CD14-positive monocyte (primary cell): Measurements from ENCODE around the gene RAB12. TPM values are rescaled to one million over a fixed set of nuclear protein-coding genes. Genes with fewer than 3 reads are reported as not detected.
A peak's percentile ranks its signal among the peaks of the same experiment; 100 is the strongest.

ENCODE experiments used
- DNase-seq, 3 donors: peaks; one replicate each; pipeline ENCODE4 v3.0.0-alpha.2; 2011 to 2022
- H2AFZ ChIP-seq: 2 replicates; pipeline ENCODE4 v1.6.0; 2012; ENCODE audit warnings: mild to moderate bottlenecking, low read depth, low read length, inconsistent platforms; ENCODE audit not compliant: insufficient read depth, poor library complexity, severe bottlenecking
- H3K27ac ChIP-seq, 2 donors: 1 replicate in 1 of 2; 2 replicates in 1 of 2; pipeline ENCODE4 v1.5.1; 2012 to 2013; ENCODE audit warnings: low read length in 2 of 2, control low read depth in 1 of 2, inconsistent platforms in 1 of 2, low read depth in 1 of 2, mild to moderate bottlenecking in 1 of 2
- H3K27me3 ChIP-seq, 2 donors: one replicate each; pipeline versions ENCODE4 v1.6.0 to v1.6.1; 2011 to 2013; ENCODE audit warnings: low read length in 2 of 2; ENCODE audit not compliant: control insufficient read depth in 2 of 2, insufficient read depth in 2 of 2
- H3K36me3 ChIP-seq, 2 donors: replicated peaks in 1 of 2; 1 replicate in 1 of 2; 2 replicates in 1 of 2; pipeline versions ENCODE4 v1.5.1 to v1.6.1; 2012 to 2013; ENCODE audit warnings: low read length in 2 of 2, control low read depth in 1 of 2, inconsistent platforms in 1 of 2, mild to moderate bottlenecking in 1 of 2; ENCODE audit not compliant: insufficient read depth in 2 of 2, control insufficient read depth in 1 of 2
- H3K4me1 ChIP-seq, 2 donors: 1 replicate in 1 of 2; 2 replicates in 1 of 2; pipeline versions ENCODE4 v1.5.1 to v1.6.1; 2012 to 2013; ENCODE audit warnings: low read length in 2 of 2, control low read depth in 1 of 2, inconsistent platforms in 1 of 2, mild to moderate bottlenecking in 1 of 2, moderate library complexity in 1 of 2; ENCODE audit not compliant: insufficient read depth in 2 of 2, control insufficient read depth in 1 of 2
- H3K4me2 ChIP-seq: replicated peaks from 2 replicates; pipeline ENCODE3; 2012; ENCODE audit warnings: low read length, moderate library complexity, mild to moderate bottlenecking; ENCODE audit not compliant: poor library complexity, severe bottlenecking; ENCODE audit errors: extremely low read depth
- H3K4me3 ChIP-seq, 3 experiments: fragments of 200-600 bp in 1 of 3; sonication (generic) in 1 of 3; replicated peaks in 1 of 3; 1 replicate in 2 of 3; 2 replicates in 1 of 3; pipeline ENCODE4 v1.5.1; 2011 to 2013; ENCODE audit warnings: low read length in 3 of 3, mild to moderate bottlenecking in 3 of 3, control low read depth in 2 of 3, low read depth in 2 of 3, inconsistent platforms in 1 of 3, moderate library complexity in 1 of 3
- H3K79me2 ChIP-seq: 2 replicates; pipeline ENCODE4 v1.6.0; 2012; ENCODE audit warnings: mild to moderate bottlenecking, control low read depth, inconsistent platforms, low read length, moderate library complexity; ENCODE audit not compliant: insufficient read depth
- H3K9ac ChIP-seq: 2 replicates; pipeline ENCODE4 v1.6.0; 2017; ENCODE audit warnings: low read length, mild to moderate bottlenecking; ENCODE audit not compliant: insufficient read depth, poor library complexity, severe bottlenecking
- H3K9me3 ChIP-seq, 2 donors: replicated peaks in 1 of 2; 1 replicate in 1 of 2; 2 replicates in 1 of 2; pipeline versions ENCODE4 v1.5.1 to v1.6.1; 2012 to 2013; ENCODE audit warnings: low read length in 2 of 2, control low read depth in 1 of 2; ENCODE audit not compliant: control insufficient read depth in 1 of 2, insufficient read depth in 1 of 2
- H4K20me1 ChIP-seq: 2 replicates; pipeline ENCODE4 v1.6.0; 2012; ENCODE audit warnings: mild to moderate bottlenecking, low read length, control low read depth, moderate library complexity; ENCODE audit not compliant: insufficient read depth
- H3K27ac Mint-ChIP-seq, 7 donors: one replicate each; pipeline ENCODE4 v1.8.0; 2020; ENCODE audit warnings: mild to moderate bottlenecking in 7 of 7, mixed read lengths in 7 of 7, moderate library complexity in 6 of 7, inconsistent platforms in 2 of 7
- H3K27me3 Mint-ChIP-seq, 3 donors: one replicate each; pipeline ENCODE4 v1.8.0; 2021 to 2022; ENCODE audit warnings: low read depth in 3 of 3, mild to moderate bottlenecking in 3 of 3, mixed read lengths in 3 of 3, moderate library complexity in 3 of 3, inconsistent platforms in 1 of 3
- H3K36me3 Mint-ChIP-seq, 2 donors: one replicate each; pipeline ENCODE4 v1.8.0; 2020; ENCODE audit warnings: mixed read lengths in 2 of 2, inconsistent platforms in 1 of 2, mild to moderate bottlenecking in 1 of 2
- H3K4me1 Mint-ChIP-seq: one replicate; pipeline ENCODE4 v1.8.0; 2020; ENCODE audit warnings: mild to moderate bottlenecking, mixed read lengths
- H3K4me3 Mint-ChIP-seq, 2 donors: one replicate each; pipeline ENCODE4 v1.8.0; 2020; ENCODE audit warnings: mild to moderate bottlenecking in 2 of 2, mixed read lengths in 2 of 2, moderate library complexity in 1 of 2
- H3K9me3 Mint-ChIP-seq, 7 donors: one replicate each; pipeline ENCODE4 v1.8.0; 2020 to 2022; ENCODE audit warnings: mixed read lengths in 7 of 7, mild to moderate bottlenecking in 6 of 7, moderate library complexity in 6 of 7, inconsistent platforms in 2 of 7
- WGBS: methylation state at CpG from one replicate; pipeline ENCODE4 v1.1.5; 2013; ENCODE audit warnings: missing lambda C conversion rate; ENCODE audit not compliant: insufficient coverage; 5-methylcytosine and 5-hydroxymethylcytosine counted together
- intact Hi-C, 2 donors: fragments of 100-400 bp; cut with micrococcal nuclease; formaldehyde crosslinking; loops; one replicate each; pipeline versions ENCODE4 v1.15.0 to v1.15.1; 2023
- polyA plus RNA-seq, 3 donors: library from polyadenylated mRNA; depleted of rRNA in 1 of 3; unstranded in 2 of 3; stranded (reverse) in 1 of 3; fragments of 300-500 nt in 2 of 3; fragments of >200 nt in 1 of 3; fragmentation: Illumina TruSeq in 2 of 3; gene quantifications; 1 replicate in 2 of 3; 2 replicates in 1 of 3; pipeline ENCODE4 v1.2.3, GENCODE V29; 2012 to 2021
- TF ChIP-seq, protein P1 (sequence below): fragments of 200-600 bp; IDR thresholded peaks from one replicate; pipeline ENCODE4 v1.8.0; 2022; ENCODE audit warnings: antibody characterized with exemption, mild to moderate bottlenecking

RAB12 gene
- polyA plus RNA-seq, 3 donors, result 0.15 to 22.1 (median 0.16) TPM

DNA sequence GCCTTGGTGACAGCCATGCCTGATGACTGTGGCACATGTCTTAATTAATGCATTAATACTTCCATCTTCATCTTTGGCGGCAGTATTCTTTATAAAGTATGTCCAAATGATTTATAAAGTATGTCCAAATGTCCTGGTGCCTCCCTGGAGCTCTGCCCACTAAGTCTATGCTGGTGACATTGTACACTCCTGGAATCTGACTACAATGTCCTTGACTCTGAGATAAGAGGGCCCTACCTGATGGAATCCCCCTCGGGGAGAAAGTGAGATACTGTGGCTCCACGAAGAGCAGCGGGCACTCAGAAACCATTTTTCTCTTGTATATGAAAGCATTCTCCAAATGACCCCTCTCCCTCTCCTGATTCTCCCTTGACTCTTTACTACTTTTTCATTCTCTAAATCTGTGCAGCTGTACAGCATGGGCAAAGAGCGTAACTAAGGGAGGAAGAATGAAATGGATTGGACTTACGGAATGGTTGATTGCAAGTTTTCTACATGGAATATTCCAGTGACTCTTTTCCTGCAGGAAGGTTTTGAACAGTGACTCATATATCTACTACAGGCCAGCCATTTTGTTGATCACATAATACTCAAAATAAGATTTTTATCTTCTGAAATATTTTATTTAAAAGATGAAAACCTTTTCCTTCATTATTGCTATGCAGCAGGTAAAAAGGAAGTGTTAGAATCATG is 17.3 kb downstream of the RAB12 start:
- H3K27ac Mint-ChIP-seq, result peak overlapping the region in 1 of 7 donors; percentile 17
- TF ChIP-seq, protein P1, sequence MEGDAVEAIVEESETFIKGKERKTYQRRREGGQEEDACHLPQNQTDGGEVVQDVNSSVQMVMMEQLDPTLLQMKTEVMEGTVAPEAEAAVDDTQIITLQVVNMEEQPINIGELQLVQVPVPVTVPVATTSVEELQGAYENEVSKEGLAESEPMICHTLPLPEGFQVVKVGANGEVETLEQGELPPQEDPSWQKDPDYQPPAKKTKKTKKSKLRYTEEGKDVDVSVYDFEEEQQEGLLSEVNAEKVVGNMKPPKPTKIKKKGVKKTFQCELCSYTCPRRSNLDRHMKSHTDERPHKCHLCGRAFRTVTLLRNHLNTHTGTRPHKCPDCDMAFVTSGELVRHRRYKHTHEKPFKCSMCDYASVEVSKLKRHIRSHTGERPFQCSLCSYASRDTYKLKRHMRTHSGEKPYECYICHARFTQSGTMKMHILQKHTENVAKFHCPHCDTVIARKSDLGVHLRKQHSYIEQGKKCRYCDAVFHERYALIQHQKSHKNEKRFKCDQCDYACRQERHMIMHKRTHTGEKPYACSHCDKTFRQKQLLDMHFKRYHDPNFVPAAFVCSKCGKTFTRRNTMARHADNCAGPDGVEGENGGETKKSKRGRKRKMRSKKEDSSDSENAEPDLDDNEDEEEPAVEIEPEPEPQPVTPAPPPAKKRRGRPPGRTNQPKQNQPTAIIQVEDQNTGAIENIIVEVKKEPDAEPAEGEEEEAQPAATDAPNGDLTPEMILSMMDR, result no peak
- Histone ChIP-seq H3K9me3 (no peaks in the 10 kb centered on the region), H3K27ac (no peak overlapping the region), H3K4me3 (no peak overlapping the region), H4K20me1 (peaks cover 81% of the 10 kb centered on the region), H2AFZ (no peak overlapping the region), H3K79me2 (peaks cover 88% of the 10 kb centered on the region), H3K4me2 (no peak overlapping the region), H3K36me3 (peaks cover 44 to 70% of the 10 kb centered on the region in 2 donors), H3K4me1 (peaks cover 26 to 32% of the 10 kb centered on the region in 2 donors), H3K27me3 (no peaks in the 10 kb centered on the region), H3K9ac (no peak overlapping the region)
- intact Hi-C loops, result no loop called here
- no peak overlapping the region for H3K4me3 Mint-ChIP-seq
- H3K4me1 Mint-ChIP-seq, result peaks cover 28% of the 10 kb centered on the region
- no peaks in the 10 kb centered on the region for H3K9me3 Mint-ChIP-seq
- WGBS, result 100% methylated on average over 3 of the region's 6 CpGs
- DNase-seq, result no peak
- peaks cover 0 to 2% (median 0%) of the 10 kb centered on the region in 3 donors for H3K27me3 Mint-ChIP-seq
- H3K36me3 Mint-ChIP-seq, result peaks cover 50 to 63% of the 10 kb centered on the region in 2 donors

DNA sequence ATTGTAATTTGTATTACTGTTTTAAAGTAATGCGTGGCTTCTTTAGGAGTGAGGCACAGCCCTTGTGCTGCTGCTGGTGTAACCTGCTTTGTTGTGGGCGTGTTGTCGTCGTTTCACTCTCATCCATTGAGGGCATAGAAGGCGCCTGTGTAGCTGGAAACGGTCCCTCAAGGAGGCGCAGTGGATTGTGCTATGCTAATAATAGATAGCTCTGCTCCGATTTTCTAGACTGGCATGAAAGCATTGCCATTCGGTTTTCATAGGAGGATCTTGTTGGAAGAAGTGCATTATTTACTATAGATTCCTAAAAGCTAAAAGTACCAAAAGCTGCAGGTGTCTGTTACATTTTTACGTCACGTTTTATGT is 17.9 kb downstream of the RAB12 start:
- peaks cover 0 to 2% (median 0%) of the 10 kb centered on the region in 3 donors for H3K27me3 Mint-ChIP-seq
- H4K20me1 ChIP-seq, result peaks cover 81% of the 10 kb centered on the region
- H3K4me2 ChIP-seq, result no peak overlapping the region
- H3K4me3 ChIP-seq, result no peak overlapping the region
- no peak overlapping the region for H2AFZ ChIP-seq
- H3K9me3 Mint-ChIP-seq, result no peaks in the 10 kb centered on the region
- H3K4me3 Mint-ChIP-seq, result no peak overlapping the region
- peaks cover 86% of the 10 kb centered on the region for H3K79me2 ChIP-seq
- peaks cover 23 to 26% of the 10 kb centered on the region in 2 donors for H3K4me1 ChIP-seq
- H3K9me3 ChIP-seq, result no peaks in the 10 kb centered on the region
- 94% methylated on average over 7 of the region's 11 CpGs for WGBS
- TF ChIP-seq, protein P1, result no peak
- peaks cover 46 to 75% of the 10 kb centered on the region in 2 donors for H3K36me3 ChIP-seq
- peaks cover 48 to 66% of the 10 kb centered on the region in 2 donors for H3K36me3 Mint-ChIP-seq
- peaks cover 22% of the 10 kb centered on the region for H3K4me1 Mint-ChIP-seq
- intact Hi-C loops, result no loop called here
- no peaks in the 10 kb centered on the region for H3K27me3 ChIP-seq
- H3K27ac Mint-ChIP-seq, result no peak overlapping the region
- no peak overlapping the region for H3K9ac ChIP-seq
- DNase-seq, result no peak
- H3K27ac ChIP-seq, result no peak overlapping the region
